ENCODE measurements around the gene DNAJC11. TPM values are rescaled to one million over a fixed set of nuclear protein-coding genes. Genes with fewer than 3 reads are reported as not detected.

DNAJC11 gene
- total RNA-seq, 1 donor from 2014 or later, result 70.3 TPM

DNA sequence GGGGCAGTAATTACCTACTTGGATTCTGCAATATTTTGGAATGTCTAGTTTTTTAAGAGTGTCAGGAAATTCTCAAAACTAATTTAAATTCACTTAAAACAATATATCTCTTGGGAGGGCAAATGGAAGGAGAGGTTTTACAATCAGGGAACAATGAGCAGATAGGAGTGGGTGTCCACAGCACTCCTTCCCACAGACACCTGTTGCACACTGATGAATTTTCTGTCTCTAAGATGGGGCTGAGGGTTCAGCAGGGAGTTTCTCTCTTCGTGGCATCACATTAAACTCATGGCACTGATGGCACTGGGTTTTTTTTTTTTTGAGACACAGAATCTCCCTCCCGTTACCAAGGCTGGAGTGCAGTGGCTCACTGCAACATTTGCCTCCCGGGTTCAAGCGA lies 82.6 kb downstream of the DNAJC11 start:
- TF ChIP-seq, protein P1, sequence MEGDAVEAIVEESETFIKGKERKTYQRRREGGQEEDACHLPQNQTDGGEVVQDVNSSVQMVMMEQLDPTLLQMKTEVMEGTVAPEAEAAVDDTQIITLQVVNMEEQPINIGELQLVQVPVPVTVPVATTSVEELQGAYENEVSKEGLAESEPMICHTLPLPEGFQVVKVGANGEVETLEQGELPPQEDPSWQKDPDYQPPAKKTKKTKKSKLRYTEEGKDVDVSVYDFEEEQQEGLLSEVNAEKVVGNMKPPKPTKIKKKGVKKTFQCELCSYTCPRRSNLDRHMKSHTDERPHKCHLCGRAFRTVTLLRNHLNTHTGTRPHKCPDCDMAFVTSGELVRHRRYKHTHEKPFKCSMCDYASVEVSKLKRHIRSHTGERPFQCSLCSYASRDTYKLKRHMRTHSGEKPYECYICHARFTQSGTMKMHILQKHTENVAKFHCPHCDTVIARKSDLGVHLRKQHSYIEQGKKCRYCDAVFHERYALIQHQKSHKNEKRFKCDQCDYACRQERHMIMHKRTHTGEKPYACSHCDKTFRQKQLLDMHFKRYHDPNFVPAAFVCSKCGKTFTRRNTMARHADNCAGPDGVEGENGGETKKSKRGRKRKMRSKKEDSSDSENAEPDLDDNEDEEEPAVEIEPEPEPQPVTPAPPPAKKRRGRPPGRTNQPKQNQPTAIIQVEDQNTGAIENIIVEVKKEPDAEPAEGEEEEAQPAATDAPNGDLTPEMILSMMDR (conservative IDR thresholded peaks at IDR 0.05), result no peak
- H3K36me3 Mint-ChIP-seq, result peaks cover 10% of the 10 kb centered on the region
- no peak overlapping the region for H3K27ac Mint-ChIP-seq
- DNase-seq (ENCODE audit: extremely low spot score, unreplicated experiment), result no peak
- no peak overlapping the region for H3K4me3 Mint-ChIP-seq
- H3K27me3 Mint-ChIP-seq, result no peaks in the 10 kb centered on the region
- H3K9me3 Mint-ChIP-seq, result no peaks in the 10 kb centered on the region
- H3K4me1 Mint-ChIP-seq (ENCODE audit: unreplicated experiment), result peaks cover 9% of the 10 kb centered on the region

DNA sequence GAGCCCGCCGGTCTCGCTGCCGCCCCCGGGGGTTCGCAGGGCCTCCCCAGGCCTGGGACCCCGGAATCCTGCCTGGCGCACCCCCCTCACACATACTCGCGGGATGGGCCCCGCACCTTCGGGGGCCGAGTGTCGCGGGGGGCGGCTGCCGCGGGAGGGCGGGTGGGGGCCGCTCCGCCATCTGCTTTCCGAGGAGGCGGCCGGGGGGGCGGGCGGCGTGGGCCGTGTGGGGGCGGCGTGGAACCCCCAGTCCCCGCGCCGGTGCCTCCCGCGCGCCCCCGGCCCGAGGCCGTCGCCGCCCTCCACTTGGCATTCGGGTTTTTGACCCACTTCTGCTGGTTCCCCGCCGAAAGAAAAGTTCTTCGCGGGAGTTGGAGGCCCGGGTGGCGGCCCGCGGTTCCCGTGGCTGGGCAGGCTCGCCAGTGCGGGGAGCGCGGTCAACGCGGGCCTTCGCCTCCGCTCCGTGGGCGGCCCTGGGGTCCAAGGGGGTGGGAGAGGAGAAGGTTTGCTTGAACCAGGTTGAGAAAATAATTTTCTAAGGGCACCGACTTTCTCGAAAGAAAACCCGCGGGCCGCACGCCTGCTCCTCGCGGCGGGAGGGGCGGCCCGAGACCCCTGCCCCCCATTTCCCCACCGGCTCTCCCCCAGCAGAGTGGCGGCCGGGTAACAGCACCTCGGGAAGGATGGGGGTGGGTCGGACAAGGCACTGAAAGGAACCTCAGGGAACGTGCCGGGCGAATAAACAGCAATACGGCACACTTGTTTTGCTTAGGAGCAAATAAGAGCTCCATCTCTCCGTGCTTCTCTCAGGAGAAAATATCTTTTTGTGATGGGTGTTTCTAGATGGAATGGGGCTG lies 86.5 kb downstream of the DNAJC11 start:
- H3K4me1 Mint-ChIP-seq (ENCODE audit: unreplicated experiment), result peaks cover 18% of the 10 kb centered on the region
- peak overlapping the region; percentile 89 for H3K4me3 Mint-ChIP-seq
- no peak for DNase-seq (ENCODE audit: extremely low spot score, unreplicated experiment)
- no peaks in the 10 kb centered on the region for H3K9me3 Mint-ChIP-seq
- H3K36me3 Mint-ChIP-seq, result peaks cover 5% of the 10 kb centered on the region
- TF ChIP-seq, protein P1 (conservative IDR thresholded peaks at IDR 0.05), result no peak
- peak overlapping the region; percentile 82 for H3K27ac Mint-ChIP-seq
- no peaks in the 10 kb centered on the region for H3K27me3 Mint-ChIP-seq

DNA sequence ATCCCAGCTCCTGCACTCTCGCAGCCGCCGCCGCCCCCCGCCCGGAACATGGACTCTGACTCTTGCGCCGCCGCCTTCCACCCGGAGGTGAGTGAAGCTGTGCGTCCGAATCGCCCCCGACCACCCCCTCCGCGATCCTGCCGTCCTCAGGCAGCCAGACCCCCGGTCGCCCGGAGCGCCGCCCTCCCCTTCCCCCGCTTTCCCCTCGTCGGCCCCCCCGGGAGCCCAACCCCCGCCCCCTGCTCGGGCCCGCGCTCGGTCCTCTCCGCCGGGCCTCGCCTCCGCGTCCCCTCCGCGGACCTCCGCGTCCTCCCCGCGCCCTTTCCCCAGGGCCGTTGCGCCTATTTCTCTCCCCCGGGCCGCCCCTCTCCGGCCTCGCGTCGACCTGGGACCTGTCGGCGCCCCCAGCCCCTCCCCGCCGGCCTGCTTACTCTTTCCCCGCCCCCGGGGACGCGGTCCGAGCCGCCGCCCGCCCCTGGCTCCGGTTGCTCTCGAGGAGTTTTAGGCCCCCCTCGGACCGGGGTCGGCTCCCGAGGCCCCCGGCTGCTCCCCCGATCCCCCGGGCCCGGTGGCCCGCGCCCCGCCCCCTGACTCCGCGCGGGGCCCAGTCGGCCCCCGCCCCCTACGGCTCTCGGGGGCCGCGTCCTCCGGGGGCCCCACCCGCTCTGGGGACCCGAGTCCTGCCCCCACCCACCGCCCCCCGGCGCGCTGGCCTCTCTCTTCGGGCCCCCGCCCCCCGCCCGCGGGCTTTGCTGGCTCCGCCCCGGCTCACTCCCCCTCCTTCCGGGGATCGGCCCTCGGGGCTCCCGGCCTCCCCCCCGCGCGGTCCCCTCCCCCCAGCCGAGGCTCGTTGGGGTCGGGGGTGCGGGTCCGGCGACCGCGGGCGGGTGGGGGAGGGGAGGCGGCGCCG lies 87.3 kb downstream of the DNAJC11 start:
- peak overlapping the region; percentile 88 for H3K4me3 Mint-ChIP-seq
- no peaks in the 10 kb centered on the region for H3K27me3 Mint-ChIP-seq
- DNase-seq (ENCODE audit: extremely low spot score, unreplicated experiment), result no peak
- H3K36me3 Mint-ChIP-seq, result peaks cover 3% of the 10 kb centered on the region
- TF ChIP-seq, protein P1 (conservative IDR thresholded peaks at IDR 0.05), result no peak
- H3K27ac Mint-ChIP-seq, result no peak overlapping the region
- H3K9me3 Mint-ChIP-seq, result no peaks in the 10 kb centered on the region
- peaks cover 18% of the 10 kb centered on the region for H3K4me1 Mint-ChIP-seq (ENCODE audit: unreplicated experiment)

DNA sequence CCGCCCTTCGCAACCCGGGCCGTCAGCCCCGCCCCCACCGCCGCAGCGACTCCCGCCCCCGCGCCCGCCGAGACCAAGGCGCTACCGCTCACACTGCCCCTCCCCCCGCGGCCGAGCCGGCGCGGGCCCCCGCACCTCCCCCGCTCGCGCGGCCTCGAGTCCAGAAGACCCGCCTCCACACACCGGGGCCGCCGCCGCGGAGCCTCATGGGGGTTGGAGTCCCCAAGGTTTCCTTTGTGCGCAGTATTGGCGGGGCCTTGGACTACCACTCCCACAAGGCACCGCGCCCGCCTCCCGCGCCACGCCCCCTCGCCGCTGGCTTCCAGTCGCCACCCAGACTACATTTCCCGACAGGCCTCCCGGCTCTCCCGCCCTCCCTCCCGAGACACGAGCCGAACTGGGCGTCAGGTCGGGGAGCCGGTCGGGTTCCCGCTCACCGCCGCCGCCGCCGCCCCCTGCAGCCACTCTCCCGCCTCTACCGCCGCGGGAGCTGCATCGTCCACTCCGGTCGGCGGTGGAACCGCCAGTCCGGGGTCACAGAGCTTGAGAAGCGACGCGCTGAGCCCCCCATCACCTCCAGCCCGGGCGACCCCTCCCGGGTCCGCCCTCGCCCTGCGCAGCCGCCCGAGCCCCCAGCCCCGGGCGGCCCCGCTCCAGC lies 88.1 kb downstream of the DNAJC11 start, which contains the start of gene PHF13:
Gene PHF13, plus strand, starts transcription at position 371 of the 658 bp plus-strand sequence. CDS start 336 bp downstream, outside the sequence.
- Mint-ChIP-seq H3K36me3 (peaks cover 3% of the 10 kb centered on the region), H3K4me3 (peak within 1 kb of the TSS; percentile 97), H3K27me3 (no peaks in the 10 kb centered on the region), H3K4me1 (ENCODE audit: unreplicated experiment) (peaks cover 18% of the 10 kb centered on the region), H3K9me3 (no peaks in the 10 kb centered on the region), H3K27ac (peak within 1 kb of the TSS; percentile 98)
- DNase-seq (ENCODE audit: extremely low spot score, unreplicated experiment), result peak; percentile 100
- TF ChIP-seq, protein P1 (conservative IDR thresholded peaks at IDR 0.05), result no peak

- peaks cover 3% of the 10 kb centered on the region for H3K36me3 Mint-ChIP-seq
- no peak for DNase-seq (ENCODE audit: extremely low spot score, unreplicated experiment)
- peak overlapping the region; percentile 98 for H3K27ac Mint-ChIP-seq
- H3K4me1 Mint-ChIP-seq (ENCODE audit: unreplicated experiment), result peaks cover 18% of the 10 kb centered on the region
- H3K4me3 Mint-ChIP-seq, result peak overlapping the region; percentile 97
- no peaks in the 10 kb centered on the region for H3K27me3 Mint-ChIP-seq
- H3K9me3 Mint-ChIP-seq, result no peaks in the 10 kb centered on the region
- TF ChIP-seq, protein P1 (conservative IDR thresholded peaks at IDR 0.05), result no peak
Measured at GRCh38 chr1:6612641-6613360, 88.8 kb downstream of the DNAJC11 start.

All from type B pancreatic cell (in vitro differentiated cells).